Astrocyte of the cerebellum (primary cell): ENCODE data around the gene PPP6R1.

Experiments used
- DNase-seq: peaks from one replicate; pipeline ENCODE4 v3.0.0-alpha.2; 2011; ENCODE audit warnings: low read depth
- H3K4me3 ChIP-seq: 2 replicates; pipeline ENCODE4 v1.5.1; 2011; ENCODE audit warnings: mild to moderate bottlenecking, low read depth, low read length, moderate library complexity
- in situ Hi-C: cut with HindIII; loops from 2 replicates; pipeline ENCODE4 v1.10.0; 2017; ENCODE audit warnings: low sequenced_read_pairs
- TF ChIP-seq, protein P1 (sequence below): IDR thresholded peaks from 2 replicates; pipeline ENCODE4 v1.5.1; 2012; ENCODE audit warnings: low read length, low read depth, moderate library complexity, mild to moderate bottlenecking; ENCODE audit errors: missing control alignments

The PPP6R1 gene

DNA sequence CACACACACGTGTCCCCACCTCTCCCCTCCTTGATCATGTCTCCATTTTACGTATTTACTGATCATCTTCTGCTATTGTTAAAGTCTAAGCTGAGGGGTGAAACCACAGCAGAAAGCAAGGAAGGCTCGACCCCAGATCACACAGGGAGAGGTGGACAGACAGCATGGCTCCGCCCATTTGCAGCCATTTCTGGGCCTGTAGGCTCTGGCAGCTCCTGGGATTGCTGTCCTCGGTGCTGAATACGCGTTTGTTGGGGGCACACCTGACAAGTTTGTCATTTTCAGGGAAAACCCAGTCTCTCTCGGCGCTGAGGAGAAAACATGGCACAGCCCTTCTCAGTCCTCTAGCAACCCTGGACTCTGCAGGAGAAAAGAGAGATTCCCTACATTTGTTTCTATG, 38.3 kb downstream of the PPP6R1 start:
- in situ Hi-C loops: no loop called here
- H3K4me3 ChIP-seq: no peak overlapping the region
- no peak for DNase-seq
- TF ChIP-seq, protein P1, sequence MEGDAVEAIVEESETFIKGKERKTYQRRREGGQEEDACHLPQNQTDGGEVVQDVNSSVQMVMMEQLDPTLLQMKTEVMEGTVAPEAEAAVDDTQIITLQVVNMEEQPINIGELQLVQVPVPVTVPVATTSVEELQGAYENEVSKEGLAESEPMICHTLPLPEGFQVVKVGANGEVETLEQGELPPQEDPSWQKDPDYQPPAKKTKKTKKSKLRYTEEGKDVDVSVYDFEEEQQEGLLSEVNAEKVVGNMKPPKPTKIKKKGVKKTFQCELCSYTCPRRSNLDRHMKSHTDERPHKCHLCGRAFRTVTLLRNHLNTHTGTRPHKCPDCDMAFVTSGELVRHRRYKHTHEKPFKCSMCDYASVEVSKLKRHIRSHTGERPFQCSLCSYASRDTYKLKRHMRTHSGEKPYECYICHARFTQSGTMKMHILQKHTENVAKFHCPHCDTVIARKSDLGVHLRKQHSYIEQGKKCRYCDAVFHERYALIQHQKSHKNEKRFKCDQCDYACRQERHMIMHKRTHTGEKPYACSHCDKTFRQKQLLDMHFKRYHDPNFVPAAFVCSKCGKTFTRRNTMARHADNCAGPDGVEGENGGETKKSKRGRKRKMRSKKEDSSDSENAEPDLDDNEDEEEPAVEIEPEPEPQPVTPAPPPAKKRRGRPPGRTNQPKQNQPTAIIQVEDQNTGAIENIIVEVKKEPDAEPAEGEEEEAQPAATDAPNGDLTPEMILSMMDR: no peak

DNA sequence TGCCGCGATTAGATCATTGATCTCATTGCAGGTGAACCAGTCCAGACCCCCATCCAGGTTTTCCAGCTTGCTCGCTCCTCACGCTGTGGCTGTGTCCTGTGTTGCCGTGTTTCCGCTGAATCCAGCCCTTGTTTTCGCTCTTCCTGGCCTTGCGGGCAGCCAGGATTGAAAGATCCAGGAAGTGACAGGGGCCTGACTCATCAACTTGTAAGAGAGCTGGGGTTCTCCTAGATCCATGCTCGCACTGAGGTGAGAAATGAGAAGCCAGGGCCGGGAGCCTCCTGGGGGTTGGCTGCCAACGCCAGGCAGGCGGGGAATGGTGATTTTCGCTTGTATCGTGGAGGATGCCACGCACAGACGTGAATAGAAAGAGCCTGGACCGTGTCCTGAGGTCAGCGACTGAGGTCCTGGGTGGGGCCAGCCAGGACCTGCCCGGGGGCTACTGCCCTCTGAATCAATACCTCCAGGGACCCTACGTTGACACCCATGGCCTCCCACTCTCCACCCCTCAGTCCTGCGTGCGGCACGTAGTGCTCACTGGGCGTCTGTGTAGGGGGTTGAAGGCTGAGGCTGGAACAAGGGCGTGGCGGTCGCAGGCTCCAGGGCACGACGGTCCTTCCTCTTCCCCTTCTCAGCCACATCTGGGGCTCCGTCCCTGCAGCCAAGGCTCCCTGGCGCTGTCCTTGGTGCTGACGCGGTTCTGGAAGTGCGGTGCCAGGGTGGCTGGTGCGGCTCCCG, 42.2 kb downstream of the PPP6R1 start:
- in situ Hi-C loops: loop anchor here (5.0 kb wide), 1 partner anchor 44 kb away; no protein-coding TSS in a partner anchor
- TF ChIP-seq, protein P1: no peak
- peak; percentile 99 for DNase-seq
- peak overlapping the region; percentile 45 for H3K4me3 ChIP-seq

DNA sequence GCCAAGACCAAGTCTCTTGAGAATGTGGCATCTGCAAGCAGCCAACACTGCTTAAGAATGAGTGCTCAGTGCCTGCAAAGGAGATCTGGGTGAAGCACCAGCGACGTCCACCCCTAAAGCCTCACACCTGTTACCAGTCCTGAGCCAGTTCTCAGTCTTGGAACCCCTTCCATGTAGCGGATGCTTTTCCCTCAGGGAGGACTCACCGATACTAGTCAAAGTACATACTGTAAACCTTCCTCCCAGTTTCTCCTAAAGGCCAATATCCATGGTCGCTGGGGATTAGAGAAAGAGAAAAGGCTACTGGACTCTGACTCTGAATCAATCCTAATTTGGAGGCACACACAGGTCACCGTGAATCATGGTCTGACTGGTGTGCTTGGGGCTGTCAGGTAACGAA, 45.3 kb downstream of the PPP6R1 start:
- H3K4me3 ChIP-seq: no peak overlapping the region
- DNase-seq: no peak
- in situ Hi-C loops: no loop called here

DNA sequence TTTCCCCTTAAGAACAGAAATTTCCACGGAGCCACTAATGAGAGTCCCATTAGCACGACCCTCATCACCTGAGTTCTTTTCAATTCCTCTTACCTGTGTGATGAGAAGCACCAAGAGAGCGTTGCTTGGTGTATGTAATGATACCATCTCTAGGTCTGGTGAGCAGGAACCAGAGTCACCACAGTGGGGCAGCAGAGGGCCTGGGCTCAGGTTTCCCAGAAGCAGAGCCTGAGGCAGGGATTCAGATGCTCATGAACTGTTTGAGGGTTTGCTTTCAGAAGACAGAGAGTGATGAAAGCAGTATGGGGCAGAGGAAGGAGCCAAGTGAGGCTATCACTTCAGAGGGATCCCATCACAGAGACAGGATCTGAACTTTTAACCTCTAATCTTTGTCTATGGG, 46.4 kb downstream of the PPP6R1 start:
- TF ChIP-seq, protein P1: peak; percentile 25
- in situ Hi-C loops: no loop called here
- H3K4me3 ChIP-seq: no peak overlapping the region
- DNase-seq: no peak

More for the DNA sequence above, 45.3 kb downstream of the PPP6R1 start:
- TF ChIP-seq, protein P1: no peak

DNA sequence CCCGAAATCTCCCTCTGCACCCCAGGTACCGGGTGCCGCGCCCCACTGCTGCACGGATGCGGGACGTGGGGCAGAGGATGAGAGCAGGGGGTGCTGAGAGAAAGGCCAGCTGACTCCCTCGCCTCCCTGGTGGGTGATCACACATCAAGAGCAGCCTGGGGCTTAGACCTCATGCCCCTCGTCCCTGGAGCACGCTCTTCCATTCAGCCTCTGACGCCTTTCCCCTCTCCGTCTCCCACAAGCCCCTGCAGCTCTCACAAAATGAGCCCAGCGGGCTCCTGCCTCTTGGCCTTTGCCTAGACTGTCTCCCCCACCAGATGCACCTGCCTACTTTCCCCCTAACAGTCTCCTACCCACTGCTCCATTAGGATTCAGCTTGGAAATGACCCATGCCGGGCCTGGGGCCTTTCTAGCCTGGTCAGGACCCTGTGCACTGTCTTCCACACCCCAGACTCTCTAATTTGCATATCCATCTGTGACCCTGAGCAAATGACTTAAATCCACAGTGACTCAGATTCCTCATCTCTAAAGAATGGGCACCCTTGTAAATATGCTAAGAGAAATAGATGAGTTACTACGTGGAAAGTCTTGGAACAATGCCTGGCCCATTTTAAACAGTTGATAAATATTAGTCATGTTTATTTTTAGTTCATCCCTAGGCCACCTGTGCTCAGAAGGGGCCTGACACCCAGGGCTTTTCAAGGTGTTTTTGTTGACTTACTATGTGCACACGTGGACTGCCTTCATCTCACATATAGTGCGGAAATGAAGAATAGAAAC, 48.9 kb downstream of the PPP6R1 start:
- peak; percentile 77 for DNase-seq
- in situ Hi-C loops: no loop called here
- TF ChIP-seq, protein P1: no peak
- H3K4me3 ChIP-seq: no peak overlapping the region

DNA sequence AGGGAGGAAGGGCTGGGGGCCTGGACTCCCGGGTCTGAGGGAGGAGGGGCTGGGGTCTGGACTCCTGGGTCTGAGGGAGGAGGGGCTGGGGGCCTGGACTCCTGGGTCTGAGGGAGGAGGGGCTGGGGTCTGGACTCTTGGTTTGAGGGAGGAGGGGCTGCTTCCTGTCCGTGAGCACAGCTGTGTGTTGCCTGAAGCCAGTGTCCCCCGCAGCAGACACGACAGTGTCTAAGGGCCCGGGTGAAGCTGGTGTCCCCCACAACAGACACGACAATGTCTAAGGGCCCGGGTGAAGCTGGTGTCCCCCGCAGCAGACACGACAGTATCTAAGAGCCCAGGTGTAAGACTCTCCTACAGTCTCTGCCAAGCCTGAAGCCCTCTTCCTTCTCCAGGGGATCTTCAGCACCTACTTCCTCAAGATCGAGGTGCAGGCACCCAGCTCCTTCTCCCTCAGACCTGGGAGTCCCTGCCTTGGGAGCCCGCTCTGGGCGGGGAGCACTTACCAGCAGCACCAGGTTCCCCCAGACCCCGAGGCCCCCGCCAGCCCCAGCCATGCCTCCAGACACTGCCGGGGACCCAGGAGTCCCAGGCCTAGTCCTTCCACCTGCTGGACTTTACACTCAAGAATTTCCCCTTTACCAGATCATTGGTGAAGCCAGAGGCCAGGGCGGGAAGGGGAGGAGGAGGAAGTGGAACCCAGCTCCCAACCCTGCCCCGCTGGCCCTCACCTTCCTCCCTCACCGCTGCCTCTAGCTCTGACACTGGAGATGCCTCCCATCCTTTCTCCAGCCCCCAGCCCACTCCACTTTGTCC, 49.7 kb downstream of the PPP6R1 start, which contains the start of gene PTPRH:
PTPRH (minus strand) TSS at position 622 of the 813 bp plus-strand sequence; CDS start at position 554, 68 bp downstream.
- no peak for DNase-seq
- TF ChIP-seq, protein P1: no peak
- in situ Hi-C loops: no loop called here
- H3K4me3 ChIP-seq: no peak within 1 kb of the TSS
